NCI-H524 treated with DMSO at 0.1 percent for 48 hours (cell line): Measurements from ENCODE around the gene KIF12.

ENCODE experiments used
- DNase-seq: peaks from one replicate; lab custom pipeline; 2025; lab: John Stamatoyannopoulos, UW

KIF12 gene

GRCh38 chr9:114084282-114085073 is 14.6 kb downstream of the KIF12 start:
- DNase-seq: no peak

GRCh38 chr9:114083666-114084065 is 15.4 kb downstream of the KIF12 start:
- DNase-seq: no peak

- peak; percentile 72 for DNase-seq
These were observed 16.2 kb downstream of the KIF12 start for GRCh38 chr9:114082763-114083412.

GRCh38 chr9:114082017-114082762 is 16.9 kb downstream of the KIF12 start:
- DNase-seq: peak; percentile 90

GRCh38 chr9:114081441-114082016 is 17.6 kb downstream of the KIF12 start:
- no peak for DNase-seq

- DNase-seq: no peak
These were observed 18.2 kb downstream of the KIF12 start for GRCh38 chr9:114080773-114081440.

- DNase-seq: no peak
These were observed 18.8 kb downstream of the KIF12 start for GRCh38 chr9:114080195-114080772.

GRCh38 chr9:114078781-114079156 is 20.3 kb downstream of the KIF12 start:
- DNase-seq: no peak

- no peak for DNase-seq
These were observed 20.9 kb downstream of the KIF12 start, which contains the start of gene AMBP for GRCh38 chr9:114078021-114078780. AMBP (minus strand) TSS chr9:114078300; CDS start chr9:114078209, 91 bp downstream.

GRCh38 chr9:114077162-114077837 is 21.8 kb downstream of the KIF12 start:
- no peak for DNase-seq

GRCh38 chr9:114076237-114077161 is 22.6 kb downstream of the KIF12 start:
- no peak for DNase-seq

GRCh38 chr9:114075602-114076001 is 23.5 kb downstream of the KIF12 start:
- DNase-seq: no peak

- DNase-seq: no peak
These were observed 26.6 kb downstream of the KIF12 start for GRCh38 chr9:114072184-114073140.

- no peak for DNase-seq
These were observed 27.8 kb downstream of the KIF12 start for GRCh38 chr9:114071197-114071795.

GRCh38 chr9:114070188-114071103 is 28.6 kb downstream of the KIF12 start:
- no peak for DNase-seq

- peak; percentile 52 for DNase-seq
These were observed 29.5 kb downstream of the KIF12 start for GRCh38 chr9:114069476-114070187.
